Astrocyte (in vitro differentiated cells and primary cell): Measurements from ENCODE around the gene NAA16.

ENCODE experiments used
- EZH2 ChIP-seq: IDR thresholded peaks from 2 replicates; pipeline ENCODE4 v1.6.1; 2012; ENCODE audit warnings: mild to moderate bottlenecking, low read length, inconsistent platforms; ENCODE audit not compliant: insufficient read depth
- TF ChIP-seq, protein P1 (sequence below): IDR thresholded peaks from 2 replicates; pipeline ENCODE4 v1.5.1; 2011; ENCODE audit warnings: low read depth, mild to moderate bottlenecking, inconsistent platforms, low read length, moderate library complexity; ENCODE audit not compliant: insufficient read depth

- TF ChIP-seq, protein P1, sequence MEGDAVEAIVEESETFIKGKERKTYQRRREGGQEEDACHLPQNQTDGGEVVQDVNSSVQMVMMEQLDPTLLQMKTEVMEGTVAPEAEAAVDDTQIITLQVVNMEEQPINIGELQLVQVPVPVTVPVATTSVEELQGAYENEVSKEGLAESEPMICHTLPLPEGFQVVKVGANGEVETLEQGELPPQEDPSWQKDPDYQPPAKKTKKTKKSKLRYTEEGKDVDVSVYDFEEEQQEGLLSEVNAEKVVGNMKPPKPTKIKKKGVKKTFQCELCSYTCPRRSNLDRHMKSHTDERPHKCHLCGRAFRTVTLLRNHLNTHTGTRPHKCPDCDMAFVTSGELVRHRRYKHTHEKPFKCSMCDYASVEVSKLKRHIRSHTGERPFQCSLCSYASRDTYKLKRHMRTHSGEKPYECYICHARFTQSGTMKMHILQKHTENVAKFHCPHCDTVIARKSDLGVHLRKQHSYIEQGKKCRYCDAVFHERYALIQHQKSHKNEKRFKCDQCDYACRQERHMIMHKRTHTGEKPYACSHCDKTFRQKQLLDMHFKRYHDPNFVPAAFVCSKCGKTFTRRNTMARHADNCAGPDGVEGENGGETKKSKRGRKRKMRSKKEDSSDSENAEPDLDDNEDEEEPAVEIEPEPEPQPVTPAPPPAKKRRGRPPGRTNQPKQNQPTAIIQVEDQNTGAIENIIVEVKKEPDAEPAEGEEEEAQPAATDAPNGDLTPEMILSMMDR, result no peak
- no peak for TF ChIP-seq EZH2
Measured at GRCh38 chr13:41268764-41269163, 42.3 kb upstream of the NAA16 start.
